OCI-LY3 (cell line): ENCODE data around the gene TMEM184B.

Experiments used
- H2AFZ ChIP-seq: fragments of 200-600, 300-600 bp; shearing (Covaris generic); 2 replicates; pipeline ENCODE4 v1.6.0; 2014; ENCODE audit warnings: antibody characterized with exemption, low read depth, low read length
- H3K27ac ChIP-seq: fragments of 200-600, 300-600 bp; sonication (generic); 2 replicates; pipeline ENCODE4 v1.5.1; 2014; ENCODE audit warnings: mild to moderate bottlenecking, low read length, moderate library complexity, mixed read lengths
- H3K27me3 ChIP-seq: fragments of 200-600, 300-600 bp; sonication (generic); 2 replicates; pipeline ENCODE4 v1.6.1; 2014; ENCODE audit warnings: low read depth, low read length, mixed read lengths
- H3K36me3 ChIP-seq: fragments of 200-600, 300-600 bp; sonication (generic); replicated peaks from 2 replicates; pipeline ENCODE3; 2014; ENCODE audit warnings: low read depth, low read length, mixed read lengths
- H3K4me1 ChIP-seq: fragments of 300-600, 200-600 bp; sonication (generic); 2 replicates; pipeline ENCODE4 v1.6.1; 2014; ENCODE audit warnings: low read length, mixed read lengths
- H3K4me2 ChIP-seq: fragments of 200-600, 300-600 bp; sonication (generic); 2 replicates; pipeline ENCODE4 v1.6.1; 2014; ENCODE audit warnings: low read length, mixed read lengths
- H3K4me3 ChIP-seq: fragments of 300-600, 200-600 bp; sonication (generic); 2 replicates; pipeline ENCODE4 v1.5.1; 2014; ENCODE audit warnings: antibody characterized with exemption, mild to moderate bottlenecking, low read length, moderate library complexity
- H3K79me2 ChIP-seq: fragments of 300-600, 200-600 bp; shearing (Covaris generic); 2 replicates; pipeline ENCODE4 v1.6.1; 2014; ENCODE audit warnings: mild to moderate bottlenecking, low read length, mixed read lengths
- H3K9ac ChIP-seq: fragments of 300-600, 200-600 bp; shearing (Covaris generic); 2 replicates; pipeline ENCODE4 v1.6.0; 2014; ENCODE audit warnings: mild to moderate bottlenecking, low read length, moderate library complexity
- H3K9me3 ChIP-seq: fragments of 200-600, 300-600 bp; shearing (Covaris generic); 2 replicates; pipeline ENCODE4 v1.6.1; 2014; ENCODE audit warnings: low read length, mixed read lengths; ENCODE audit not compliant: insufficient read depth
- H4K20me1 ChIP-seq: fragments of 200-600, 300-600 bp; sonication (generic); 2 replicates; pipeline ENCODE4 v1.6.1; 2016; ENCODE audit warnings: low read length, mixed read lengths; ENCODE audit not compliant: insufficient read depth
- CTCF ChIP-seq: fragments of 200-600, 300-600 bp; sonication (generic); IDR thresholded peaks from 2 replicates; pipeline ENCODE4 v1.5.1; 2014; ENCODE audit warnings: antibody characterized with exemption, low read length, low read depth
- EZH2phosphoT487 ChIP-seq: fragments of 200-600 bp; shearing (Covaris generic); IDR thresholded peaks from 2 replicates; pipeline ENCODE4 v1.6.1; 2018; ENCODE audit warnings: antibody characterized with exemption, mixed run types, low read depth

The TMEM184B gene

GRCh38 chr22:38271927-38272372 is 860 bp downstream of the TMEM184B start:
- Histone ChIP-seq H4K20me1 (peaks cover 54% of the 10 kb centered on the region), H3K9me3 (no peaks in the 10 kb centered on the region), H3K27me3 (no peaks in the 10 kb centered on the region), H3K36me3 (peaks cover 44% of the 10 kb centered on the region), H3K4me1 (peaks cover 61% of the 10 kb centered on the region), H3K27ac (peak overlapping the region; percentile 65), H3K4me3 (peak overlapping the region; percentile 93), H2AFZ (no peak overlapping the region), H3K9ac (peak overlapping the region; percentile 89), H3K4me2 (peak overlapping the region; percentile 99), H3K79me2 (peaks cover 76% of the 10 kb centered on the region)
- no peak for TF ChIP-seq EZH2phosphoT487
- TF ChIP-seq CTCF, result no peak

- Histone ChIP-seq H3K27me3 (no peaks in the 10 kb centered on the region), H4K20me1 (peaks cover 63% of the 10 kb centered on the region), H3K36me3 (peaks cover 49% of the 10 kb centered on the region), H3K9me3 (no peaks in the 10 kb centered on the region), H3K4me1 (peaks cover 53% of the 10 kb centered on the region), H3K4me2 (peak overlapping the region; percentile 99), H2AFZ (no peak overlapping the region), H3K9ac (no peak overlapping the region), H3K27ac (no peak overlapping the region), H3K4me3 (peak overlapping the region; percentile 93), H3K79me2 (peaks cover 85% of the 10 kb centered on the region)
- TF ChIP-seq EZH2phosphoT487, result no peak
- no peak for TF ChIP-seq CTCF
Observed at GRCh38 chr22:38271101-38271500, 1.7 kb downstream of the TMEM184B start.

GRCh38 chr22:38270091-38270992 is 2.5 kb downstream of the TMEM184B start:
- Histone ChIP-seq H4K20me1 (peaks cover 70% of the 10 kb centered on the region), H3K4me2 (peak overlapping the region; percentile 99), H3K36me3 (peaks cover 55% of the 10 kb centered on the region), H3K79me2 (peaks cover 92% of the 10 kb centered on the region), H3K9me3 (no peaks in the 10 kb centered on the region), H3K4me1 (peaks cover 45% of the 10 kb centered on the region), H3K9ac (no peak overlapping the region), H3K4me3 (0 out of 2 replicates have a peak overlapping the region, but pooled peaks have one; percentile 93), H3K27ac (no peak overlapping the region), H3K27me3 (no peaks in the 10 kb centered on the region), H2AFZ (no peak overlapping the region)
- no peak for TF ChIP-seq EZH2phosphoT487
- no peak for TF ChIP-seq CTCF

GRCh38 chr22:38269466-38269865 is 3.3 kb downstream of the TMEM184B start:
- Histone ChIP-seq H3K9ac (no peak overlapping the region), H4K20me1 (peaks cover 79% of the 10 kb centered on the region), H3K27ac (no peak overlapping the region)

More at GRCh38 chr22:38269466-38269865, 3.3 kb downstream of the TMEM184B start:
- Histone ChIP-seq H2AFZ (no peak overlapping the region), H3K79me2 (peaks cover 98% of the 10 kb centered on the region), H3K27me3 (no peaks in the 10 kb centered on the region), H3K36me3 (peaks cover 64% of the 10 kb centered on the region), H3K4me3 (no peak overlapping the region), H3K4me2 (no peak overlapping the region), H3K9me3 (no peaks in the 10 kb centered on the region), H3K4me1 (peaks cover 36% of the 10 kb centered on the region)
- no peak for TF ChIP-seq CTCF
- TF ChIP-seq EZH2phosphoT487, result no peak
